GM19438 (cell line): ENCODE measurements around the gene SKIL.

Experiments used
- ATAC-seq: cut with Tn5 transposase; IDR thresholded peaks from one replicate; pipeline ENCODE4 v1.9.1; 2021; ENCODE audit warnings: low read depth; ENCODE audit not compliant: unreplicated experiment

SKIL gene

GRCh38 chr3:170432416-170432815 is 74.9 kb downstream of the SKIL start:
- no peak for ATAC-seq

GRCh38 chr3:170436697-170437096 is 79.2 kb downstream of the SKIL start:
- ATAC-seq: no peak

- ATAC-seq: no peak
Observed at GRCh38 chr3:170437176-170437575, 79.7 kb downstream of the SKIL start.

GRCh38 chr3:170437696-170438407 is 80.3 kb downstream of the SKIL start:
- ATAC-seq: no peak

- no peak for ATAC-seq
Observed at GRCh38 chr3:170438836-170439235, 81.3 kb downstream of the SKIL start.

GRCh38 chr3:170440344-170440743 is 82.8 kb downstream of the SKIL start:
- ATAC-seq: no peak

GRCh38 chr3:170441412-170441811 is 83.9 kb downstream of the SKIL start:
- ATAC-seq: no peak

GRCh38 chr3:170442947-170443346 is 85.4 kb downstream of the SKIL start:
- no peak for ATAC-seq

- no peak for ATAC-seq
Observed at GRCh38 chr3:170443457-170443856, 85.9 kb downstream of the SKIL start.
